HG02938 (cell line): ENCODE data around the gene B4GALT4.
"Not testable (repeated sequence)": the region's sequence is repeated elsewhere in the genome, so short reads cannot be mapped to it uniquely, and the experiment has no call there.

Experiments
- ATAC-seq: cut with Tn5 transposase; IDR thresholded peaks from one replicate; pipeline ENCODE4 v1.9.1; 2021; ENCODE audit warnings: mild to moderate bottlenecking, moderate library complexity; ENCODE audit not compliant: unreplicated experiment

Gene B4GALT4

GRCh38 chr3:119206611-119207511, 33.8 kb downstream of the B4GALT4 start:
- ATAC-seq, result no peak

- ATAC-seq, result no peak
Observed at GRCh38 chr3:119205685-119206084, 35.0 kb downstream of the B4GALT4 start.

- no peak for ATAC-seq
Observed at GRCh38 chr3:119205209-119205608, 35.5 kb downstream of the B4GALT4 start.

- ATAC-seq, result no peak
Observed at GRCh38 chr3:119195911-119196310, 44.8 kb downstream of the B4GALT4 start.

- ATAC-seq, result no peak
Observed at GRCh38 chr3:119195151-119195476, 45.6 kb downstream of the B4GALT4 start.

- ATAC-seq, result no peak
Observed at GRCh38 chr3:119194237-119195150, 46.2 kb downstream of the B4GALT4 start.

- no peak for ATAC-seq
Observed at GRCh38 chr3:119191800-119192199, 48.9 kb downstream of the B4GALT4 start.

- no peak for ATAC-seq
Observed at GRCh38 chr3:119187266-119187665, 53.4 kb downstream of the B4GALT4 start.

- ATAC-seq, result no peak
Observed at GRCh38 chr3:119184796-119185570, 55.7 kb downstream of the B4GALT4 start.

- no peak for ATAC-seq
Observed at GRCh38 chr3:119184111-119184510, 56.6 kb downstream of the B4GALT4 start.

- no peak for ATAC-seq
Observed at GRCh38 chr3:119181765-119182164, 58.9 kb downstream of the B4GALT4 start.

- ATAC-seq, result no peak
Observed at GRCh38 chr3:119177321-119177720, 63.4 kb downstream of the B4GALT4 start.

GRCh38 chr3:119176778-119177177, 63.9 kb downstream of the B4GALT4 start:
- ATAC-seq, result no peak

- no peak for ATAC-seq
Observed at GRCh38 chr3:119175872-119176756, 64.6 kb downstream of the B4GALT4 start.

GRCh38 chr3:119173325-119173724, 67.4 kb downstream of the B4GALT4 start, which contains the start of gene UPK1B:
UPK1B (plus strand) TSS chr3:119173598; CDS start chr3:119186742, 13,144 bp downstream.
- no peak for ATAC-seq

GRCh38 chr3:119170821-119171220, 69.9 kb downstream of the B4GALT4 start:
- ATAC-seq, result no peak

- not testable (repeated sequence) for ATAC-seq
Observed at GRCh38 chr3:119164745-119165144, 75.9 kb downstream of the B4GALT4 start.
